ENCODE data around the gene LAP3.
"Not testable (repeated sequence)": the region's sequence is repeated elsewhere in the genome, so short reads cannot be mapped to it uniquely, and the experiment has no call there.

The LAP3 gene

GRCh38 chr4:17576932-17577664 is at the start of gene LAP3:
TSS of gene LAP3 (plus strand) at chr4:17577198. CDS start at chr4:17577466, 268 bp downstream.
- peak; percentile 90 for DNase-seq

- no peak for DNase-seq
These were observed 48.3 kb upstream of the LAP3 start for GRCh38 chr4:17528551-17529165.

GRCh38 chr4:17531538-17532285 is 45.3 kb upstream of the LAP3 start:
- no peak for DNase-seq

- DNase-seq, result no peak
These were observed 42.3 kb upstream of the LAP3 start for GRCh38 chr4:17534705-17535104.

GRCh38 chr4:17535242-17535641 is 41.8 kb upstream of the LAP3 start:
- DNase-seq, result no peak

GRCh38 chr4:17535906-17536305 is 41.1 kb upstream of the LAP3 start:
- no peak for DNase-seq

- not testable (repeated sequence) for DNase-seq
These were observed 39.9 kb upstream of the LAP3 start for GRCh38 chr4:17537060-17537459.

- DNase-seq, result no peak
These were observed 32.8 kb upstream of the LAP3 start for GRCh38 chr4:17544205-17544604.

- no peak for DNase-seq
These were observed 32.2 kb upstream of the LAP3 start for GRCh38 chr4:17544831-17545234.

- DNase-seq, result no peak
These were observed 31.4 kb upstream of the LAP3 start for GRCh38 chr4:17545374-17546140.

GRCh38 chr4:17546222-17546621 is 30.8 kb upstream of the LAP3 start:
- DNase-seq, result no peak

GRCh38 chr4:17546678-17547077 is 30.3 kb upstream of the LAP3 start:
- no peak for DNase-seq

GRCh38 chr4:17550549-17550948 is 26.4 kb upstream of the LAP3 start:
- DNase-seq, result no peak

GRCh38 chr4:17552427-17552826 is 24.6 kb upstream of the LAP3 start:
- no peak for DNase-seq

- DNase-seq, result no peak
These were observed 22.4 kb upstream of the LAP3 start for GRCh38 chr4:17554568-17554967.

- DNase-seq, result no peak
These were observed 20.5 kb upstream of the LAP3 start for GRCh38 chr4:17556498-17556897.

GRCh38 chr4:17557880-17558279 is 19.1 kb upstream of the LAP3 start:
- DNase-seq, result no peak

- no peak for DNase-seq
These were observed 17.9 kb upstream of the LAP3 start for GRCh38 chr4:17558941-17559708.

- DNase-seq, result no peak
These were observed 17.3 kb upstream of the LAP3 start for GRCh38 chr4:17559709-17560048.

GRCh38 chr4:17560065-17560673 is 16.8 kb upstream of the LAP3 start:
- no peak for DNase-seq

GRCh38 chr4:17561195-17561909 is 15.6 kb upstream of the LAP3 start:
- peak; percentile 13 for DNase-seq

All from HCEC 1CT (cell line).